CD4-positive, alpha-beta T cell treated with Interleukin-6 at 100 ng/mL for 8 hours (primary cell): ENCODE data around the gene TRAPPC3.
A peak's percentile ranks its signal among the peaks of the same experiment; 100 is the strongest.
"Not testable (repeated sequence)": the region's sequence is repeated elsewhere in the genome, so short reads cannot be mapped to it uniquely, and the experiment has no call there.

Experiments used
- DNase-seq: peaks from one replicate; pipeline ENCODE4 v3.0.0-alpha.2; 2020; ENCODE audit warnings: mixed read lengths, low spot score

Gene TRAPPC3

DNA sequence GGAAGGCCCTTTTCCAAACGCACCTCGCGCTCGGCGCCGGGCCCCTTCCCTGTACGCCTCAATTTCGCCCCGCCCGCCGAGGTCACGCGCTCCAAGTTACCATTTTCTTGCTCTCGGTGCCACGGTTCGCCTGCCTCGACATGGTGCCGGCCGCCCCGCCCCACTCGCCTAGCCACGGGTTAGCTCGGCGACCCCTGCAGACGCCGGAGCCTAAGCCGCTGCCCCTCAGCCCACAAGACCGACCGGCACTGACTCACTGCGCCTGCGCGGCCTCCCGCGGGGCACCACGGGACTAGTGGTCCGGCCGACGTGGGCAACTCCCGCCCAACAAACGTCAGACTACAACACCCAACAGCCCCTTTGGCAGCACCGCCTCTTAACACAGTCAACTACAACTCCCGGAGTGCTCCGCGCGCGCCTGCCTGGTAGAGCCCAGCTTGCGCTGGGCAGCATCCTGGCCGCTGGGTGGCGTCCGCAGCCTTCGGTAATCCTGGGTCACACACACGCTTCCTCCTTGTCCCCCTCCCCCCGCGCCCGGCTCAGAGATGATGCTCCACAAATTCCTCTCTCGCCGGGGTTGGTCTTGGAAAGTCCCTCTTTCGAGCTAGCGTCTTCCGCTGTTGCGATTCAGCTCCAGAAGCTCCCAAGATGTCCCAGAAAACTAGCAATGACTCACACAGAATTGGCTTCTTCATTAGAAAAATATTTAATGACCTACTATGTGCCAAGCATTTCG is at the start of gene TRAPPC3:
Gene TRAPPC3 (minus strand): TSS at position 250 of the 736 bp plus-strand sequence. CDS start 108 bp downstream, at position 142.
- peak; percentile 100 for DNase-seq

DNA sequence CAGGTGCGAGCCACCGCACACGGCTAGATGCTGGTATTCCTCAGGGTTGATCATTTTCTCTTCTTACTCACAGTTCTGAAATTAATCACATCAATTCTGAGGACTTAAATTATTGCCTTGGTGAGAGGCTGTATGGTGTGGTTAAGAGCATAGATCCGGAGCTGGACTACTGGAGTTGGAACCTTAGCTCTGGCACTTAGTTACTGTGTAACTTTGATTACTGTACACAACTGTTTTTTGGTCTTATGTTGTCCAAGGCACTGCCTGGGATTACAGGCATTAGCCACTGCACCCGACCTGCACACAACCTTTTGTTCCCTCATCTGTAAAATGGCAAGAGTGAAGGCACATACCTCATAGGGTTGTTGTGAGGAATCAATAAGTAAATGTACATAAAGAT is 49.4 kb upstream of the TRAPPC3 start:
- no peak for DNase-seq

DNA sequence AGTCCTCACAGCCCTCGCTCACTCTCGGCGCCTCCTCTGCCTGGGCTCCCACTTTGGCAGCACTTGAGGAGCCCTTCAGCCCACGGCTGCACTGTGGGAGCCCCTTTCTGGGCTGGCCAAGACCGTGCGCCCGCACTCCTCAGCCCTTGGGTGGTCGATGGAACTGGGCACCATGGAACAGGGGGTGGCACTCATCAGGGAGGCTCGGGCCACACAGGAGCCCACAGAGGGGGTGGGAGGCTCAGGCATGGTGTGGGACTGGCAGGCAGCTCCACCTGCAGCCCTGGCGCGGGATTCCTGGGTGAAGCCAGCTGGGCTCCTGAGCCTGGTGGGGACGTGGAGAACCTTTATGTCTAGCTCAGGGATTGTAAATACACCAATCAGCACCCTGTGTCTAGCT is 47.5 kb upstream of the TRAPPC3 start:
- DNase-seq: not testable (repeated sequence)

DNA sequence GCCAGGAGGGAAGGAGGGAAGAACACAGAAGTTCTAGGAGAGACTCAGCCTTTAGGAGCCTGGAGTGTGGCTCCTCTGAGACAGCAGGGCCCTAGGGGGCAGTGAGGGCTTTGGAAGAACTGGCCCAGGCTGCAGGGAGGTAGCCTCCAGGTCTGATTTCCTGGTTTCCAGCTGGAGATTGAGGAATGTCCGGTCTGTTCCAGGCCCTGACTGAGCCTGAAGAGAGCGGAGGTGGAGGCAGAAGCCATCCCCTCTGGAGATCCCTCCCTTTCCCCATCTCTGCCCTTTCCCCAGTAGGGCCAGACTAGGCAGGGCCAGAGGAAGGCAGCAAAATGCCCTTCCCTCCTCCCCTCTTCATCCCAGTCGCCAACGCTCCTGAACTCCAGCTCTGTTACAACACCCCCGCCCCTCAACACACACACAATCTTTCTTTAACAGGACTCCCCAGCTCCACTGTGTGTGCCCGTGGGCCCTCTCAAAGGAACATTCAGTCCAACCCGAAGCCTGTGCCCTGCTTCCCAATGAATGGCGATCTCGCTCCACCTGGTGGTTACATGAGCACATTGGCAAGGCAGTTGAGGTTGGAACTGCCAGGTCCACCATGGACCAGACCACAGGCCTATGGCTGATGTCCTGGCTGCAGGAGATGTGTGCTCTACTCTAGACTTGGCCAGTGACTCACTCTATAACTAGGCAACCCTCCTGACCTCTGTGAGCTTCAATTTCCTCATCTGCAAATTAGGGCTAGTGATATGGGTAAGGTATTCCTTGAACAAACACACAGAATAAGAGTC is 38.7 kb upstream of the TRAPPC3 start:
- peak; percentile 85 for DNase-seq

DNA sequence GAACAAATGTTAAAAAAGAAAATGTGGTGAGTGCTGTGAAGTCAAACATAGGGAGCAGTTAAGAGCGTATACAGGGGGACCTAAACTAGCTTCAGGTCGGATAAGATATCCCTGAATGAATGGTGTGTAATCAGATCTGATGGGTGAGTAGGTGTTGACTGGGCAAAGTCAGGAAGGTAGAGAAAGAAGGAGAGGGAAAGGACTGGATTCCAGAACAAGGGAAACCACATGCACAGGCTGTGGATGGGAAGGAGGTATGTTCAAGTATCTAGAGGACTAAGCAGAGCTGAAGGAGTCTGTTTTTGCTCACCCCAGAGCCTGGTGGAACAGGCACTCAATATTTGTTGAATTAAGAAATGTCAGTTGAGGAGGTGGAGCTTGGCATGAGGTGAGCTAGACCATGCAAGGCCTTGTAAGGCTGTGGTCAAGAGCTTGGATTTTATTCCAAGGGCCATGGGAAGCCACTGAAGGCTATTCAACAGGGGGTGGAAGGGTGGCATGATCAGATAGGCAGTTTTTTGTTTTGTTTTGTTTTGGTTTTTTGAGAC is 34.1 kb upstream of the TRAPPC3 start:
- DNase-seq: no peak

DNA sequence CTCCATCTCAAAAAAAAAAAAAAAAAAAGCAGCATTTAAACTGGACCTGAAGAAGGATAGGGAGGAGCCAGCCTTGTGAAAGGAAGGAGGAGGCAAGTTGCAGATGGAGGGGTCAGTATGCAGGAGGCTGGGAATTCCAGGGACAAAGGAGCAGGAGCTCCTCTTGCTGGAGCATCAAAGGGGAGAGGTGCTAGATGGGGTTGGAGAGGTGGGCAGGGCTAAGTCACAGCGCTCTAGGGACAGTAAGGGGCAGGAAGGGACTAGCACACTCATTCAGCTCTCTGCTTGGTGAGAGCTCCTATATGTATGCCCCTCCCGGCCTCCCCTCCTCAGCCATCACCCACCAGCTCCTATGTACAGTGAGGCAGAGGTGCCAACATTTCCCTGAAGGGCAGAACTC is 33.4 kb upstream of the TRAPPC3 start:
- DNase-seq: no peak

DNA sequence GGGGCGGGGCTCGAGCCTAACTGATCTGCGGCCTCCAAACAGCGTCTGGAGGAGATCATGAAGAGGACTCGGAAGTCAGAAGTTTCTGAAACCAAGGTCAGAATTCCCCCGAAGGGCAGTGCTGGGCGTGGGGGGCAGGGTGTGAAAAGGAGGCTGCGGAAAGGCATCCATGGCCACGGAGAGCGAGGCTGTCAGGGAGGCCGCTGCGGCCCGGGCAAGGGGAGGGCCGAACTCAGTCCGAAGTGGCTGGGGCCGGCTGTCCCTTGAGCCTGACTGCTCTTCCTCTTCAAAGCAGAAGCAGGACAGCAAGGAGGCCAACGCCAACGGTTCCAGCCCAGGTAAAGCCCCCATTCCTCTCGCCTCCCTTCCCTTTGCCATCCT is 29.9 kb upstream of the TRAPPC3 start:
- no peak for DNase-seq

DNA sequence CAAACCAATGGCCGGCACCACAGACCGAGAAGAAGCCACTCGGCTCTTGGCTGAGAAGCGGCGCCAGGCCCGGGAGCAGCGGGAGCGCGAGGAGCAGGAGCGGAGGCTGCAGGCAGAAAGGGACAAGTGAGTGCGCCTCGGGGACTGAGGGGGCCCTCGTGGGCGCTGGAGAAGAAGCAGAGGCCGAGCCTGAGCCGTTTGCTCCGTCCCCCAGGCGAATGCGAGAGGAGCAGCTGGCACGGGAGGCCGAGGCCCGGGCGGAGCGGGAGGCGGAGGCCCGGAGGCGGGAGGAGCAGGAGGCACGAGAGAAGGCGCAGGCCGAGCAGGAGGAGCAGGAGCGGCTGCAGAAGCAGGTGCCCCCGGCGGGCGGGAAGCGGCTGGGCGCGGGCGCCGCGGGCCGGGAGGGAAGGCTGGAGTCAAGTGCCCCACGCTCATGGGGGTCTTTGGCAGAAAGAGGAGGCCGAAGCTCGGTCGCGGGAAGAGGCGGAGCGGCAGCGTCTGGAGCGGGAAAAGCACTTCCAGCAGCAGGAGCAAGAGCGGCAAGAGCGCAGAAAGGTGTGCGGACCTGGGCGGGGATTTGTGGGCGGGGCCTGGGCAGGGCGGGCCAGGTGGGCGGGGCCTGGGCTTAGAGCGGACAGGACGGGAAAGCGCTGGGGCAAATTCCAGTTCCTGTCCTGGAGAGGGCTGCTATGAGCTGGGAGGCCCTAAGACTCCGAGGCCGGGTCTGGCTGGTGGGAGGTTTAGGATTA is 29.4 kb upstream of the TRAPPC3 start:
- DNase-seq: no peak

DNA sequence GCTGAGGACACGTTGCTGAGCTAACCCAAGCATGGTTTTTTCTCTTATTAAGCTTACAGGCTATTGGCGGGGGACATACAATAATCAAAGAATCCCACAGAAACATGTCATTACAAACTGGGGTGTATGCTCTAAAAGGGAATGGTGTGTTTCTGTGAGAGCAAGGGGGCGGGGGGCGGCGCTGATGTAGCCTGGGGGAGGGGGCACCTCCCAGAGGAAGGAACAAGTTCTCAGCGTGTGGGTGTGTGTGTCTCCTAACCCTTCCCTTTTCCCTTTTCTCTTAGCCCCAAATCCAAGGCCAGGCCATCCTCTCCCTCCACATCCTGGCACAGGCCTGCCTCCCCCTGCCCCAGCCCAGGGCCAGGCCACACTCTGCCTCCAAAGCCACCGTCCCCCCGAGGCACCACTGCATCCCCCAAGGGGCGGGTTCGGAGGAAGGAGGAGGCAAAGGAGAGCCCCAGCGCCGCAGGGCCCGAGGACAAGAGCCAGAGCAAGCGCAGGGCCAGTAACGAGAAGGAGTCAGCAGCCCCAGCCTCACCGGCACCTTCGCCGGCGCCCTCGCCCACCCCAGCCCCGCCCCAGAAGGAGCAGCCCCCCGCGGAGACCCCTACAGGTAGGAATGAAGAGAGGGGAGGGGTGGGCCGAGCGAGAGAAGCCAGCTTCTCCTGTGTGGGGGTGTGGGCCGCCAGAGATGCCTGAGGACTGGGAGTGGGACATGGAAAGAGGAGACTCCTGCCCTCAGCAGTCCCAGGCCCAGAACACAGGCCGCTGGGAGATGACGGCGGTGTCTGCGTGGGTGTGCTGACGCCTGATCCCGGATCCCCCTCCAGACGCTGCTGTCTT is 28.5 kb upstream of the TRAPPC3 start:
- DNase-seq: no peak

DNA sequence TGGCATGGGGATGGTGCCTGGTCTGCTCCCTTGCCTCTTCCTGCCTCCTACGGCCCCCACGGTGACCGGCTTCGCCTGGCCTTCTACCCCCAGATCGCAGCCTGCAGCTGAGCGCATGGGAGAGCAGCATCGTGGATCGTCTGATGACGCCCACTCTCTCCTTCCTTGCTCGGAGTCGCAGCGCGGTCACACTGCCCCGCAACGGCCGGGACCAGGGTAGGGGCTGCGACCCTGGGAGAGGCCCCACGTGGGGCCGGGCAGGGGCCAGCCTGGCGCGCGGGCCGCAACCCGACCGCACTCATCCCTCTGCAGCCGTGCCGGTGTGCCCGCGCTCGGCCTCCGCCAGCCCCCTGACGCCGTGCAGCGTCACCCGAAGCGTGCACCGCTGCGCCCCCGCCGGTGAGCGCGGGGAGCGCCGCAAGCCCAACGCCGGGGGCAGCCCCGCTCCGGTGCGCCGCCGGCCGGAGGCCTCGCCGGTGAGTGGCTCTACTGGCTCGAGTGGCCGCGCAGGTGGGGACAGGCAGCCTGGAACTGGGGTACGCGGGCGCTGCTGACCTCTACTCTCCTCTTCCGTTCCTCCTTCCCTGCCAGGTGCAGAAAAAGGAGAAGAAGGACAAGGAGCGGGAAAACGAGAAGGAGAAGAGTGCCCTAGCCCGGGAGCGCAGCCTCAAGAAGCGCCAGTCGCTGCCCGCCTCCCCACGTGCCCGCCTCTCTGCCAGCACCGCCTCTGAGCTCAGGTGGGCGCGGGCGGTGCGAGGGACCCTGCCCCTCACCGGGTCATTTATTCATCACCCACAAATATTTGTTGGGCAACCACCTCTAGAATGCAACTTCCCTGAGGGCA is 27.0 kb upstream of the TRAPPC3 start:
- DNase-seq: no peak

DNA sequence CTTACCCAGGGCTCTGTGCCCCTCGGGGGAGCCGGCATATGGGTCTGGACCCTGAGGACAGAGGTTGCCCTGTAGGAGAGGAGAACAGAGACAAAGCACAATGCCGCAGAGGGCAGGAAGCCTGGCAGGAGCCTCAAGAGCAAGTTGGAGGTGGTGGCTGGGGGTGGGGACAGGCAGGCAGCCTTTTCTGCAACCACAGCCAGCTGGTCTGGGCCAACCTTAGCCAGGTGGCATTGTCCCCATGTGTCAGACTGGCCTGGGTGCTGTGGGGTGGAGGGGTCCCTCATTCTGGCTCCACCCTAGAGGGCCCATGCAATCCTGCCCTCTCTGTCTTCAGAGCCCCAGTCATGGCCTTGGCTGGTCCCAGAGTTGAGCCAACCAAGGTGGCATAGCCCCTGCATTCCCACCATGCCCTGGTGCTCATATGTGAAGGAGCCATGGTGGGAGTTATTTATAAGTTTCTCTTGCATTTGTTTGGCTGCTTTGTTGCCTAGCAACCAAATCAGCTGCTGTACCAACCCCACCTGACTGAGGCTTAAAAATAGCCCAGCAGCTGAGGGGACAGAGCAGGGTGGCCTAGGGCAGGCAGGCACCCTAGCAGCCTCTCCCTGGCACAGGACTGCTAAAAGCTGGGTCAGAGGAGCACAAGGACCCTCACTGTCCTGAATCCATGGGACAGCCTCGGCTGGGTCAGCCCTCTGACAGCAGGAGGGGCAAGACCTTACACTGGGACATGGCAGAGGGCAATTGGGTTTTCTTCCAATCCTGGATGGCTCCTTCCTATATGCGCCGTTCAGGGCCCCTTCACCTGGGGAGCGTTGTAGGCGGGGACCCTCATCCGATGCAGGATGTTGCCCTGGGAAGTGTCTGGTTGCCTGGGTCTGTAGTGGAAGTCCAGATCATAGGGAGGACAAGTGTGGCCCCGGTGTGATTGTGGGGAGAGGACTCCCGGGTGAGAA is 26.1 kb upstream of the TRAPPC3 start:
- no peak for DNase-seq

DNA sequence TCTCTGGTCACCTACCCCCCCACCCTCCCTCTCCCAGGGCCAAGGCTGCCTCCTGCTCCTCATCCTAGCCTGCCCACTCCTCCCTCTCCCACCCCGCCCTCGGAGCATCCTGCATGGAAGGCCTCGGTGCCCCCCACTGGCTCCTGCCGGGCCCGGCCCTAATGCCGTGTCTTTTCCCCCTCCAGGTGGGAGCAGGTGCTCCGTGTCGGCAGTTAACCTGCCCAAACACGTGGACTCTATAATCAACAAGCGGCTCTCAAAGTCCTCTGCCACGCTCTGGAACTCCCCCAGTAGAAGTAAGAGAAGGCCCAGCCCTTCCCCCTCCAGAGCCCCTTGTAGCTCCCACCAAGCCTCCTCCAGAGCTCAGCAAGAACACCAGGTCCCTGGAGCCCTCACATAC is 25.4 kb upstream of the TRAPPC3 start:
- no peak for DNase-seq

DNA sequence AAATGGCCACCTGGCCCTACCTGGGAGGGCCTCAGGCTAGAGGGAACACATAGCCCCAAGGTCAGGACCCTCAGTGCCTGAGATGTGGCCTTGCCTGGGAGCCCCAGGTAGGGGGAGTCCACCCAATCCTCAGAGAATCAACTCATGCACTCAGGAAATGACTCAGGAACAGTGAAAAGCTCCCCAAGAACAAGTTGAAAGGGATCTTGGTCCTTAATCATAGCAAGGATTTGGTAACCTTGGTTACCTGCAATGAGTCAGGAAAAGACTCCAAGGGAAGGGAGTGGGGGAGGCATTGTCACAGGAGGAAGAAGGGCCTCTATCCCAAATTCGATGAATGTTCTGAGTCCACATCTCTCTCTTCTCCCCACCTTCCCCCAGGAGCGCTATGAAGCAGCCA is 23.7 kb upstream of the TRAPPC3 start:
- no peak for DNase-seq

DNA sequence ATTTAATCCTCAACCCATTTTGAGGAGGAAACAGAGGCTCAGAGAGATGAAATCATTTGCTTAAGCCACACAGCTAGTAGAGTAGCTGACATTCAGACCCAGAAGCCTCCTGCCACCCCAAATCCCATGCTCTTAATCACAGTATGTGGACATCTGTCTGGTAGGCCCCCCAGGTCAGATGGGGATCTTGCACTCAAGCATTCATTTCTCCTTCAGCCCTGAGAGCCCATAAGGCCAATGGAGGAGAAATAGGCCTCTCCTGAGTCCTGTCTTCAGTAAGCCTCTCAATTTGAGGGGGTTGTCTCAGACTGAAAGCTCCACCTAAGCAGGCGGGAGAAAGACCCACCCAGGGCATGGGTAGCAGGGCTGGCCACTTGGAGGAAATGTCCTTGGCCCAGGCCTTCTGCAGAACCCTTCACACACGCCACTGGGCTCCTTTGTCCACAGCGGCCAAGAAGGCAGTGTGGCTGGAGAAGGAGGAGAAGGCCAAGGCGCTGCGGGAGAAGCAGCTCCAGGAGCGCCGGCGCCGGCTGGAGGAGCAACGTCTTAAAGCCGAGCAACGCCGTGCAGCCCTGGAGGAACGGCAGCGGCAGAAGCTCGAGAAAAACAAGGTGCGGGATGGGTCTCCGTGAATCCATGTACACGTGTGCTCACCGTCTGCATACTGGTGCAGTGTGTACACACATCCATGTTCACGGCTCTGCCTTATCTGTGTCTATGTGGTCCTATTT is 22.9 kb upstream of the TRAPPC3 start:
- no peak for DNase-seq

DNA sequence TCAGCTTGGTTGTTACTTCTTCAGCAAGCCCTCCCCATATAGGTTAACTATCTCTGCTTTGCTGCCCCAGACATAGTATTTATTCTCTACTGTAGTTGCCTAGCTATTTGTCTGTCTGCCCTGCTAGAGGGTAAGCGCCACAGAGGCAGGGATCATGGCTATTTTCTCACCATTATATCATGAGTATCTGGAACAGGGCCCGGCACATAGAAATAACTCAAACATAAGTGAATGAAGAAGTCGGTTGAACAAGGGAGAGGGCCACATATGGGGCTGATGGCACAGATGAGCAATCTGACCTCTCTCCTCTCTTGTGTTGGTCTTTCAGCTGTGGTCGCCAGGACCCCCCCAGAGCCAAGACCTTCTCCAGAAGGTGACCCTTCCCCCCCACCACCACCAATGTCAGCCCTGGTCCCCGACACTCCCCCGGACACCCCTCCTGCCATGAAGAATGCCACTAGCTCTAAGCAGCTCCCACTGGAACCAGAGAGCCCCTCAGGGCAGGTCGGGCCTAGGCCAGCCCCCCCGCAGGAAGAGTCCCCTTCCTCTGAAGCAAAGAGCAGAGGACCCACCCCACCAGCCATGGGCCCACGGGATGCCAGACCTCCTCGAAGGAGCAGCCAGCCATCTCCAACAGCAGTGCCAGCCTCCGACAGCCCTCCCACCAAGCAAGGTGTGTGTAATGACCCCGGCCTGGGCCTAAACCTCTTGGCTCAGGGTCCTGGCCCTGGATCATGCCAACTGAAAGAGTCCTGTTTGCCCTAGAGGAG is 21.5 kb upstream of the TRAPPC3 start:
- DNase-seq: no peak

DNA sequence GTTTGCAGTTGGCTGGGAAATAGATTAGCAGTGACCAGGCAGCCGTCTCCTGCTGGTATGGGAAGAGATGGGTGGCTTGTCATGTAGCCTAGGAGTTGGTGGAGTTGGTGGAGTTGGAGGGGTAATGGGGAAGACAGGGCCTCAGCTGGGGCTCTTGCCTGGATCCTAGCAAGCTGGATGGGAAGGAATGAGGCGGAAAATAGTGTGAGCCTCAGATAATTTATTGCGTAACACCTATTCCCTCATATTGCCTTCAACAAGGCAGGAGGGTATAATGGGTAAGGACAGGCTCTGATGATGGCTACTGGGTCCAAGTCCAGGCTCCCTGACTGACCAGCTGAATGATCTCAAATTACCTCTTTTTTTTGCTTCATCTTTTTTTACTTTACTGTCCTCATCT is 19.2 kb upstream of the TRAPPC3 start:
- DNase-seq: no peak

DNA sequence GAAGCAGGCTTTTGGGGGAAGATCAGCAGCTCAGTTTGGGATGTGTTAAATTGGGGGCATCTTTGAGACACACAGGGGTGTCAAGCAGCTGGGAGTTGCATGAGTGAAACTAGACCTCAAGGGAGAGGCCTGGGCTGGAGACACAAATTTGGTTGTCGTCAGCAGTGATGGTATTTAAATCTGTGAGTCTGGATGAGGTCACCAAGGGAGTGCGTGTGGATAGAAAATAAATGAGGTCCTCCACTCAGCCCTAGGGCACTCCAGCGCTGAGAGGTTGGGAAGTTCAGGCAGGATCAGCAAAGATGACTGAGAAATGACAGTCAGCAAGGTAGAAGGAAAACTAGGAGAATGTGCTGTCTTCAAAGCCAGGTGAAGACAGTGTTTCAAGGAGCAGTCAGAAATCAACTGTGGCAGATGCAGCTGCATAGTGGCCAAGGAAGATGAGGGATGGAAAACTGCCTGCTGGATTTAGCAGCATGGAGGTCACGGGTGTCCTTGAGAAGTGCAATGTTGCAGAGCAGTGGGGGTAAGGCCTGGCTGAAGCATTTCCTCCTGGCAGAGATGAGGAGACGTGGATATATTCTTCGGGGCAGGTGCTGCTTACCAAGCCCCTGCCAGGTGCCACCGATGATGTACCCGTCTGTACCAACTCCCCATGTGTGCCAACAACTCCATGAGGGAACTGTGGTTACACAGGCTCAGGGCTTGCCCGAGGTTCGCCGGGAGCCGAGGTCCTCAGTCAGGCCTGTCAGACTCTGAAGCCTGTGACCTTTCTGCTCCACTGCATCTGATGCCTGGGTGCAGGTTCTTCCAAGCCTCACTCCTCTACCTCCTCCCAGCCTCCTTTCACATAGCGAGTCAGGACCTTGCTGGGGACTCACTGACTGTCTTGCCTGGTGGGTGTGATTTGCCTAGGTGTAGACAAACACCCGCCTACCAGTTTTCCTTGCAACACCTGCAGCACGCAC is 17.9 kb upstream of the TRAPPC3 start:
- DNase-seq: no peak
